HG03064 (cell line): Measurements from ENCODE around the gene NPY2R.

Source experiments
- ATAC-seq: cut with Tn5 transposase; IDR thresholded peaks from one replicate; pipeline ENCODE4 v1.9.1; 2021; ENCODE audit warnings: low read depth; ENCODE audit not compliant: unreplicated experiment

NPY2R gene

GRCh38 chr4:155248002-155248896, 39.8 kb downstream of the NPY2R start:
- no peak for ATAC-seq

GRCh38 chr4:155249016-155249566, 40.7 kb downstream of the NPY2R start:
- ATAC-seq, result no peak

GRCh38 chr4:155252327-155252726, 43.9 kb downstream of the NPY2R start:
- no peak for ATAC-seq

GRCh38 chr4:155263480-155263879, 55.0 kb downstream of the NPY2R start:
- no peak for ATAC-seq

GRCh38 chr4:155265113-155265512, 56.7 kb downstream of the NPY2R start:
- ATAC-seq, result no peak
